Kidney (tissue), 14 donors: ENCODE measurements around the gene FGFR3. TPM values are rescaled to one million over a fixed set of nuclear protein-coding genes. Genes with fewer than 3 reads are reported as not detected.

ENCODE experiments used
- DNase-seq, 5 donors: peaks; one replicate each; pipeline ENCODE4 v3.0.0-alpha.2; 2013 to 2020
- FAIRE-seq: peaks from 2 replicates; lab custom pipeline; 2012; peaks lifted over from hg19 to GRCh38; lab: Jason Lieb, UNC
- H3K27ac ChIP-seq, 2 donors: one replicate each; pipeline ENCODE4 v1.7.0; 2013; ENCODE audit warnings: low read depth in 2 of 2, low read length in 2 of 2, inconsistent platforms in 1 of 2
- H3K27me3 ChIP-seq: one replicate; pipeline ENCODE4 v1.7.1; 2013; ENCODE audit warnings: low read length, inconsistent platforms; ENCODE audit not compliant: control insufficient read depth, insufficient read depth
- H3K36me3 ChIP-seq, 3 donors: one replicate each; pipeline versions ENCODE4 v1.7.0 to v1.7.1; 2013; ENCODE audit warnings: low read length in 3 of 3, control low read depth in 1 of 3, inconsistent platforms in 1 of 3; ENCODE audit not compliant: insufficient read depth in 3 of 3, control insufficient read depth in 2 of 3
- H3K4me1 ChIP-seq, 3 donors: one replicate each; pipeline versions ENCODE4 v1.7.0 to v1.7.1; 2013; ENCODE audit warnings: low read length in 3 of 3, inconsistent platforms in 1 of 3, low read depth in 1 of 3; ENCODE audit not compliant: control insufficient read depth in 2 of 3, insufficient read depth in 2 of 3
- H3K4me3 ChIP-seq, 3 donors: one replicate each; pipeline versions ENCODE4 v1.7.0 to v1.8.1; 2013; ENCODE audit warnings: low read length in 3 of 3, control low read depth in 1 of 3, inconsistent platforms in 1 of 3
- H3K9ac ChIP-seq, 3 donors: one replicate each; pipeline versions ENCODE4 v1.7.0 to v1.7.1; 2013; ENCODE audit warnings: low read length in 3 of 3, control low read depth in 1 of 3, inconsistent platforms in 1 of 3
- H3K9me3 ChIP-seq, 3 donors: one replicate each; pipeline versions ENCODE4 v1.7.0 to v1.7.1; 2013; ENCODE audit warnings: low read length in 3 of 3, control low read depth in 1 of 3, inconsistent platforms in 1 of 3; ENCODE audit not compliant: control insufficient read depth in 2 of 3, insufficient read depth in 1 of 3
- CTCF ChIP-seq: IDR thresholded peaks from 3 replicates; pipeline ENCODE4 v1.5.1; 2012; ENCODE audit warnings: mild to moderate bottlenecking, moderate library complexity, borderline replicate concordance; ENCODE audit not compliant: insufficient read depth; ENCODE audit errors: extremely low read depth
- intact Hi-C: fragments of 100-400 bp; cut with DNase I; formaldehyde crosslinking; loops from one replicate; pipeline ENCODE4 v1.11.1; 2022
- polyA plus RNA-seq: library from polyadenylated mRNA; stranded (reverse); fragments of 350-450 nt; fragmentation: Illumina TruSeq; extraction: RNeasy Lipid Tissue Mini Kit (QIAGEN cat#74804); gene quantifications from one replicate; pipeline ENCODE4 v1.2.3, GENCODE V29; 2014; ENCODE audit warnings: low read depth, low replicate concordance; ENCODE audit not compliant: insufficient read depth
- total RNA-seq: library from RNA; stranded (reverse); fragmentation: NEBNext Ultra II Directional; extraction: Animal tissue kit (Norgen Biotek cat#: 25700); gene quantifications from one replicate; pipeline ENCODE4 v1.2.1, GENCODE V29; 2021
- donor health status: control.
- donor health status: control.
- donor health status: control.
- donor health status: control.
- donor health status: control.
- donor health status: DM: yes; HTN: yes; CAD: no.
- donor health status: Normal renal cell carcinoma (clear cell type).

The FGFR3 gene
- total and polyA plus RNA-seq, 2 donors from 2014 or later = 25.5 to 28.5 TPM

- no peak for DNase-seq
- FAIRE-seq = no peak
Measured at GRCh38 chr4:1754336-1754735, 38.8 kb upstream of the FGFR3 start.

GRCh38 chr4:1755297-1755696, 37.8 kb upstream of the FGFR3 start:
- Histone ChIP-seq H3K9me3 (no peaks in the 10 kb centered on the region), H3K4me3 (no peak overlapping the region), H3K36me3 (no peaks in the 10 kb centered on the region), H3K4me1 (peaks cover 0 to 2% (median 0%) of the 10 kb centered on the region in 3 donors), H3K9ac (no peak overlapping the region), H3K27ac (no peak overlapping the region), H3K27me3 (no peaks in the 10 kb centered on the region)
- no peak for TF ChIP-seq CTCF
- DNase-seq (no peak), FAIRE-seq (no peak)
- intact Hi-C loops = no loop called here

More at GRCh38 chr4:1754336-1754735, 38.8 kb upstream of the FGFR3 start:
- peaks cover 0 to 2% (median 0%) of the 10 kb centered on the region in 3 donors for H3K4me1 ChIP-seq
- H3K9me3 ChIP-seq = no peaks in the 10 kb centered on the region
- H3K9ac ChIP-seq = no peak overlapping the region
- TF ChIP-seq CTCF = no peak
- H3K4me3 ChIP-seq = no peak overlapping the region
- H3K27me3 ChIP-seq = no peaks in the 10 kb centered on the region
- H3K36me3 ChIP-seq = no peaks in the 10 kb centered on the region
- H3K27ac ChIP-seq = no peak overlapping the region
- intact Hi-C loops = no loop called here

DNA sequence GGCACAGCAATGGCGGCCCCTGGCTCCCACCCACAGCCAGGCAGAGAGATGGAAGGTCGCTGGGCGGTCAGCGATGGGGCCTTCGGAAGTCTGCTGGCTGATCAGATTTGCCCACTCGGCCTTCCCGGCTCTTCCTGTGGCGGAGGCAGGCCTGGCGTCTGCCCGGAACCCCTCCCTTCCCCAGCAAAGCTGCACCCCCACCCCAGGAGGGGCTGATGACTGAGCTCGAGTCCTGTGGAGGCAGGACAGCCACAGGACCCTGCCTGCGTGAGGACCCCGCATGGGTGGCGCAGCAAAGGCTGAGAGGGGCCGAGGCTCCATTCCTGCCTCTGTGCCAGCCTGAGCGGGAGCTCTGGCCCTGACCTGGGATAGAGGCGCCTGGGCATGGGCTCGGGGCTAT, 37.0 kb upstream of the FGFR3 start:
- Histone ChIP-seq H3K9me3 (no peaks in the 10 kb centered on the region), H3K4me1 (peaks cover 0 to 2% (median 0%) of the 10 kb centered on the region in 3 donors), H3K36me3 (no peaks in the 10 kb centered on the region), H3K27ac (no peak overlapping the region), H3K9ac (no peak overlapping the region), H3K27me3 (no peaks in the 10 kb centered on the region), H3K4me3 (no peak overlapping the region)
- intact Hi-C loops = no loop called here
- no peak for TF ChIP-seq CTCF
- no peak for DNase-seq
- no peak for FAIRE-seq
